Ureter (tissue), 1 donor: ENCODE data around the gene NANS. TPM values are rescaled to one million over a fixed set of nuclear protein-coding genes. Genes with fewer than 3 reads are reported as not detected.
"Not testable (repeated sequence)": the region's sequence is repeated elsewhere in the genome, so short reads cannot be mapped to it uniquely, and the experiment has no call there.

Experiments
- DNase-seq: peaks from one replicate; pipeline ENCODE4 v3.0.0-alpha.2; 2020; ENCODE audit warnings: low spot score
- total RNA-seq: library from RNA; stranded (reverse); gene quantifications from one replicate; pipeline ENCODE4 v1.2.4, GENCODE V29; 2023
- donor health status: DM: yes; HTN: yes; CAD: no.

Gene NANS, protein sequence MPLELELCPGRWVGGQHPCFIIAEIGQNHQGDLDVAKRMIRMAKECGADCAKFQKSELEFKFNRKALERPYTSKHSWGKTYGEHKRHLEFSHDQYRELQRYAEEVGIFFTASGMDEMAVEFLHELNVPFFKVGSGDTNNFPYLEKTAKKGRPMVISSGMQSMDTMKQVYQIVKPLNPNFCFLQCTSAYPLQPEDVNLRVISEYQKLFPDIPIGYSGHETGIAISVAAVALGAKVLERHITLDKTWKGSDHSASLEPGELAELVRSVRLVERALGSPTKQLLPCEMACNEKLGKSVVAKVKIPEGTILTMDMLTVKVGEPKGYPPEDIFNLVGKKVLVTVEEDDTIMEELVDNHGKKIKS
- total RNA-seq = 43.7 TPM

DNA sequence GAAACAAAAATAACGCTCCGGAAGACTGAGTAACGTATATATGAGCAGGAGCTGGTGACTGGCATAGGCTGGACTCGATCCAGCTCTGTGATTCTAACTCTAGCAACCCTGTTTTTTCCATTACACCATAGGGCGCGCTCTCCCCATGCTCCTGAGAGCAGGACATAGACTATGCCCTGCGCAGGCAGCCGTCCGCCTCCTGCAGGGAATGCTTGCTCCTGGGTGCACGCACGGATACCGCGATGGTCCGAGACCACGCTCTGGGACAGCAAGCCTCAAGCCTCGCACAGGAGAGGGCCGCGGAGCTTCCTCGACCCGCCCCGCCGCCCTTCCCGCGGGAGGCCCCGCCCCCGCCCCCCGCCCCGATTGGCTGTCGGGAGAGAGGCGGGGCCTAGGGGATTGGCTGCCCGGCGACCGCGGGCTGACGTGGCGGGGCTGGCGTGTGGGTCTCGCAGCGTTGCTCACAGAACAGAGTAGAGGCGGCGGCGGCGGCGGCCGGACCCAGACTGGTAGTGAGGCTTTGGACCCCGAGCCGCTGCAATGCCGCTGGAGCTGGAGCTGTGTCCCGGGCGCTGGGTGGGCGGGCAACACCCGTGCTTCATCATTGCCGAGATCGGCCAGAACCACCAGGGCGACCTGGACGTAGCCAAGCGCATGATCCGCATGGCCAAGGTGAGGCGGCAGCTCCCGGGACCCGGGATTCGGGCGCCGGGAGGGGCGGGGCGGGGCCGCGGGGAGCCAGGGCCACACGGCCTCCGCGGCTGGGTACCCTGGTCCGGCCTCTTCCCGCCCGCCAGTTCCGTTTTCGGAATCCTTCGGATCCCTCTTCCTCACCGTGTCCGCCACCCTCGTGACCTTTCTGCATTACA is at the start of gene NANS:
NANS (plus strand) TSS at position 464 of the 869 bp plus-strand sequence; CDS start at position 541, 77 bp downstream.
- DNase-seq = peak; percentile 93

- no peak for DNase-seq
Measured at GRCh38 chr9:98007251-98007928, 49.1 kb upstream of the NANS start.

DNA sequence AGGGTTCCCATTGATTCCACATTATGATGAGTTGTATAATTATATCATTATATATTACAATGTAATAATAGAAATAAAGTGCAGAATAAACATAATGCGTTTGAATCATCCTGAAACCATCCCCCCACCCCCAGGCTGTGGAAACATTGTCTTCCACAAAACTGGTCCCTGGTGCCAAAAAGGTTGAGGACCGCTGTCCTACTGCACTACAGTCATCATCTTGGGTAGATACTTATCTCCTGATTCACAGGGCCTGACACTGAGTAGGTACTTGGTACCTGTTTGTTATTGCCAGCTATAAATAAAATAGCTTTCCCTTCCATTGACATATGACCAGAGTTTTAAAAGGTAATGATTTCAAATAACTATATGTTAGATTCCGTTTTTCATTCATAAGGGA is 47.8 kb upstream of the NANS start:
- no peak for DNase-seq

DNA sequence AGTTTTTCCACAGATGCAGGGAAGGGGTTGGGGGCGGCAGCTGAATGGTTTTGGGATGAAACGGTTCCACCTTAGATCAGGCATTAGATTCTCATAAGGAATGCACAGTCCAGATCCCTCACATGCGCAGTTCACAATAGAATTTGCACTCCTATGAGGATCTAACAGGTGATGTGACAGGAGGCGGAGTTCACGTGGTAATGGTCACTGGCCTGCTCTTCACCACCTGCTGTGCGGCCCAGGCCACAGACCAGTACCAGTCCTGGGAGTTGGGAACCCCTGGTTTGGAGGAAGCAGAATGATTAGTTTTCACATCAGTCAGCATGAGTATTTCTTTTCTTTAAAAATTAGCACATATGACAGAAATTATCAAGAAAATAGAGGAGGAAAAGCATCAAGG is 47.1 kb upstream of the NANS start:
- no peak for DNase-seq

GRCh38 chr9:98009936-98010335 is 46.6 kb upstream of the NANS start:
- DNase-seq = no peak

- DNase-seq = no peak
Measured at GRCh38 chr9:98010445-98010844, 46.1 kb upstream of the NANS start.

DNA sequence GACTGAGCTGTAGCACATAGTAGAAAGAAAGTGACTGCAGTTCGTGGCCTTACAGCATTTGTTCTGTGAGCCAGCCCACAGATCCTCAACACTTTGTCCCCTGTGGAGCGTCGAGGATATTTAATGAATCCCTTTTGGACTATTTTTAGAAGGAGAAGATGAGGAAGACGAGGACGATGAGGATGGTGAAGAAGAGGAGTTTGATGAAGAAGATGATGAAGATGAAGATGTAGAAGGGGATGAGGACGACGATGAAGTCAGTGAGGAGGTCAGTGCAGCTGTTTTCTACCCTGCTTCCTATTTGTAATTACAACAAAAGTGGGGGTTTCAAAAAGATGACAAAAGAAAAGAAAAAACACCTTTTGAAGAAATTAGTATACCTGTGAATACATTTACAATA is 45.4 kb upstream of the NANS start:
- no peak for DNase-seq

GRCh38 chr9:98016137-98016680 is 40.3 kb upstream of the NANS start:
- DNase-seq = no peak

GRCh38 chr9:98017306-98017705 is 39.2 kb upstream of the NANS start:
- DNase-seq = no peak

DNA sequence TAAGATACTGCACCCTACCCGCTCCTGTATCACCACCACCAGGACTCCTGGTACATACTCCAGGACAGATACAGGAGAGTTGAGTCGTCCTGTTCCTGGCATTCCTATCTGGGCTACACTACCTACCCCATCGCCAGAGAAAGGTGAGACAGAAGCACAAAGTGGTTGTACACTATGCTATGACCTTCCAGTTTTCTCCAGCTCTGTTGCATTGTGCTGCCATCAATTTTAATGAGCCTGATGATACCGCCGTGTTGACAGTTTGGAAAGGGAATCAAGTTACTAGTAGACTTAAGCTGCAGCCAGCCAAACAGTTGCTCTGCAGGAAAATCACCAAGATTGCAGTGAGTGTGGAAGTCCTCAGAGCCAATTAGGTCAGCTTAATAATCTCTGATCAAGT is 38.2 kb upstream of the NANS start:
- no peak for DNase-seq

DNA sequence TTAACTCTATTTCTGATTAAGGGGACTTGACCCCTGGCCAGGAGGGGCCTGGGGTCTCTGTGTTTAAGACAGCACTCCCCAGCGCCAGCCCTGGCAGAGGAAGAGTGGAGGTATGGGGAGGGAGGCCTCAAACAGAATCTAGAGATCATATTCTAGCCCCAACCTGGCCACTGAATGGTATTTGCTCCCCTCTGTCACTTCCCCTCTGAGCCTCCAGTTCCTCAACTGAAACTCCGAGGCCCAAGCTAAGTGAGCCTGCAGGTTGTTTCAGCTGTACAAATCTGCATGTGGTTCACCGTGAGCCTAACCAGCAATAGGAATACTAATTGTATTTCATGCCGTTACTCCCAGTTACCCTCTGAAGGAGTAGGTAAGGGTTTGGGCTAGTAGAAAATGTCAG is 37.4 kb upstream of the NANS start:
- DNase-seq = no peak

GRCh38 chr9:98019869-98020268 is 36.7 kb upstream of the NANS start:
- DNase-seq = not testable (repeated sequence)

DNA sequence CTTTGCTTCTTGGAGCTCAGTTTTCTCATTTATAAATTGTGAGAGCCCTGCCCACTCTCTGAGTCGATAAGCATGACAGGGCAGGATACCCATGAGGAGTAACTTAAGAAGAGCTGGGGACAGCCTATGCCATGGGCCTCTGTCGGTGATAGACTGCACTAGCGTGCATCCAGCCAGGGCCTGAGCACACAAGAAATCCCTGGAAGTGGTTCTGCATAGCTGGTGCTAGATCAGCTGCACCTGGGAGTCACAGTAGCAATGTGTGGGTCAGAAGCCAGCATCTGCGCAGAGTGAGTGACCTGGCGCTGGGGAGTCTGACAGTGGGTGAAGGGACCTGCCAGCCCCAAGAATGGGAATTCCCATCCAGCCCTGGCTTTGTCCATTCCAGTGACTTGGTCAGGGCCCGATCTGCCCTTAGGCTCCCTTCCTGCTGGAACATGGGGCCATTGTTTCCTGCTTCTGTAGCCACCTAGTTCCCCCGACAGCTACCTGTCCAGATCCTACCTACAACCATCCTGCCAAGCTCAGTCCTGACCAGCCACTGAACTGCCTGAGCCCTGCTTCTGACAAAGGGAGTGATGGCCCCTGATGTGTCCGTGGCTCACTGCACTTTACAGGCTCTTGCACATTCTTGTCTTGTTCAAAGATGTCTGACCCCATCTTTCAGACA is 35.9 kb upstream of the NANS start:
- no peak for DNase-seq

GRCh38 chr9:98021306-98022040 is 35.1 kb upstream of the NANS start:
- no peak for DNase-seq

GRCh38 chr9:98022447-98022846 is 34.1 kb upstream of the NANS start:
- no peak for DNase-seq

GRCh38 chr9:98024702-98025101 is 31.8 kb upstream of the NANS start:
- no peak for DNase-seq

- no peak for DNase-seq
Measured at GRCh38 chr9:98031169-98031568, 25.4 kb upstream of the NANS start.

DNA sequence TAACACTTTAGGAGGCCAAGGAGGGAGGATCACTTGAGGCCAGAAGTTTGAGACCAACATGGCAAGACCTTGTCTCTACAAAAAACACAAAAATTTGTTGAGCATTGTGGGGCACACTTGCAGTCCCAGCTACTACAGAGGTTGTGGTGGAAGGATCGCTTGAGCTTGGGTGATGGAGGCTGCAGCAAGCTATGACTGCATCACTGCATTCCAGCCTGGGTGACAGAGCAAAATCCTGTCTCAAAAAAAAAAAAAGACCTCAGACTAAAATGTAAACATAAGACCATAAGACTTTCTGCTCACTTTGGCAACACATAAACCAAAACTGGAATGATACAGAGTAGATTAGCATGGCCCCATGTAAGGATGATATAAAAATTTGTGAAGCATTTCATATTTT is 24.6 kb upstream of the NANS start:
- DNase-seq = no peak

- peak; percentile 84 for DNase-seq
Measured at GRCh38 chr9:98034593-98035546, 21.7 kb upstream of the NANS start.

GRCh38 chr9:98037357-98037756 is 19.2 kb upstream of the NANS start:
- DNase-seq = peak; percentile 56
